ENCODE results near the gene AMOTL2.

DNA sequence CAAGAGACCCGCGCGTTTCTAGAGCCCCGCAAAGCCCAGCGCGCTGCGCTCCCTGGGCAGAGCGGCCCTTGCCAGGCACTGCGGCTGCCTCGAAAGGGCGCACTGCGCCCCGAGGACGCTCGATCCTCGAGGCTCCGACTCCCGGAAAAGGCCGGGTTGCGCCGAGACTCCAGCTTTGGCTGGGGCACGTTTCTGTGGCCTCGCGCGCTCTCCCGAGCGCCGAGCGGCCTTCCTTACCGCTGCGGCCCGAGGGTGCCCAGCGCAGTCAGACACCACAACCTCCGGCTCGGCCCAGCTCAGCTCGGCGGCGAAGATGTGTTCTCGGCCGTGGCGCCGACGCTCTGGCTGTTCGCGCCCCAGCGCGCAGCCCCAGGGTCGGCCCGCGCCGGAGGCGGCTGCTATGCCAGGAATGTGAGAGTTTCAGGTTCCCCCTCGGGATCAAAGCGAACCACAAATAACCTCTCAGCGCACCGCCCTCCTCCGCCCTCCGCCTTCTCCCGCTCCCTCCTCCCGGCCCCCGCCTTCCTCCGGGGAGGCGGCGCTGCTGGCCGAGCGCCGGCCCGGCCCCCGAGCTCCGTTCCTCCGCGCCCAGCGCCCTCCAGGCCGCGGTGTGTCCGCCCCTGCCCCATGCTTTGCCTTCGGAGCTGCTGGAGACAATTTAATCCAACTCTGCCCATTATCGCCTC, at the start of gene AMOTL2:
- TF ChIP-seq, protein P1, sequence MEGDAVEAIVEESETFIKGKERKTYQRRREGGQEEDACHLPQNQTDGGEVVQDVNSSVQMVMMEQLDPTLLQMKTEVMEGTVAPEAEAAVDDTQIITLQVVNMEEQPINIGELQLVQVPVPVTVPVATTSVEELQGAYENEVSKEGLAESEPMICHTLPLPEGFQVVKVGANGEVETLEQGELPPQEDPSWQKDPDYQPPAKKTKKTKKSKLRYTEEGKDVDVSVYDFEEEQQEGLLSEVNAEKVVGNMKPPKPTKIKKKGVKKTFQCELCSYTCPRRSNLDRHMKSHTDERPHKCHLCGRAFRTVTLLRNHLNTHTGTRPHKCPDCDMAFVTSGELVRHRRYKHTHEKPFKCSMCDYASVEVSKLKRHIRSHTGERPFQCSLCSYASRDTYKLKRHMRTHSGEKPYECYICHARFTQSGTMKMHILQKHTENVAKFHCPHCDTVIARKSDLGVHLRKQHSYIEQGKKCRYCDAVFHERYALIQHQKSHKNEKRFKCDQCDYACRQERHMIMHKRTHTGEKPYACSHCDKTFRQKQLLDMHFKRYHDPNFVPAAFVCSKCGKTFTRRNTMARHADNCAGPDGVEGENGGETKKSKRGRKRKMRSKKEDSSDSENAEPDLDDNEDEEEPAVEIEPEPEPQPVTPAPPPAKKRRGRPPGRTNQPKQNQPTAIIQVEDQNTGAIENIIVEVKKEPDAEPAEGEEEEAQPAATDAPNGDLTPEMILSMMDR (IDR thresholded peaks at IDR 0.05), result no peak
- no peak for TF ChIP-seq EZH2 (IDR thresholded peaks at IDR 0.05; ENCODE audit: borderline replicate concordance, insufficient read depth, low read depth, low read length, poor library complexity, severe bottlenecking)
